Measurements from ENCODE around the gene MOK.

DNA sequence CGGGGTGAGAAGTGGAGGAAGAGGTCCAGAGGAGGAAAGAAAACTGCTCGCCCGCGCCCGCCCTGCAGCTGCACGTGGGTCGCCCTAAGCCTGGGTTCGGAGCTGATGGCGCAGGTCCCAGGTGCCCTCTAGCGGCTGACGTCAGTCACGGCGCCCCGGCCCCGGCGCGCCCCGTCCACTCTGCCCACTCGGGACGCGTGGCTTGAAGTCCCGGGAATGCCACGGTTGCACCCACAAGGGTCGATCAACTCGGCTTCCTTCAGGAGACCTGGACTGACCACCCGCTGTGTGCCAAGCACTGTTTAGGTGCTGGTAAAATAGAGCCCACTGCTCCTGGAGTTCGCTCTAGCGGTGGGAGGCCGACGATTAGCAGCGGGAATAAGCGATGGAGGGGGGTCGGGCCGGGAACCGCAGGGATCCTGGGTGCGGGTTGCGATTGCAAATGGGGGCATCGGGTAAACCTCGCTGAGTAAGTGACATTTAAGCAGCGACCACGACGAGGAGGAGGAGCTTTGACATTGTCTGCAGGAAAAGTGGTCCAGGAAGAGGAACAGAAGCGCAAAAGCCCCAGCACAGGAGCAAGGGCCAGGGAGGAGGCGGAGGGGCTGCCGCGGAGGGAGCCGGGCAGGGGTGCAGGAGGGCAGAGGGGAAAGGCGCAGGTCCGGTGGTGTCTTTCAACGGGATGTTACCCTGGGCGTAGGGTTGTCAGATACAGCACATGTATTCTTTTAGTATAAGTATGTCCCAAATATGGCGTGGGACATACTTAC lies 9.5 kb upstream of the MOK start:
- TF ChIP-seq, protein P1, sequence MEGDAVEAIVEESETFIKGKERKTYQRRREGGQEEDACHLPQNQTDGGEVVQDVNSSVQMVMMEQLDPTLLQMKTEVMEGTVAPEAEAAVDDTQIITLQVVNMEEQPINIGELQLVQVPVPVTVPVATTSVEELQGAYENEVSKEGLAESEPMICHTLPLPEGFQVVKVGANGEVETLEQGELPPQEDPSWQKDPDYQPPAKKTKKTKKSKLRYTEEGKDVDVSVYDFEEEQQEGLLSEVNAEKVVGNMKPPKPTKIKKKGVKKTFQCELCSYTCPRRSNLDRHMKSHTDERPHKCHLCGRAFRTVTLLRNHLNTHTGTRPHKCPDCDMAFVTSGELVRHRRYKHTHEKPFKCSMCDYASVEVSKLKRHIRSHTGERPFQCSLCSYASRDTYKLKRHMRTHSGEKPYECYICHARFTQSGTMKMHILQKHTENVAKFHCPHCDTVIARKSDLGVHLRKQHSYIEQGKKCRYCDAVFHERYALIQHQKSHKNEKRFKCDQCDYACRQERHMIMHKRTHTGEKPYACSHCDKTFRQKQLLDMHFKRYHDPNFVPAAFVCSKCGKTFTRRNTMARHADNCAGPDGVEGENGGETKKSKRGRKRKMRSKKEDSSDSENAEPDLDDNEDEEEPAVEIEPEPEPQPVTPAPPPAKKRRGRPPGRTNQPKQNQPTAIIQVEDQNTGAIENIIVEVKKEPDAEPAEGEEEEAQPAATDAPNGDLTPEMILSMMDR (IDR thresholded peaks at IDR 0.05): peak; percentile 95 to 98 (median 97)
- TF ChIP-seq EP300 (IDR thresholded peaks at IDR 0.05) (peak; percentile 48 to 69), POLR2A (IDR thresholded peaks at IDR 0.05) (no peak)

All from tibial nerve (tissue), 4 donors.